Fibroblast of skin of right quadriceps (primary cell): ENCODE results near the gene ZNF740.

Experiments used
- DNase-seq: peaks from one replicate; pipeline ENCODE4 v3.0.0-alpha.2; 2013

ZNF740 gene

GRCh38 chr12:53227836-53228235 lies 47.3 kb downstream of the ZNF740 start:
- no peak for DNase-seq

- DNase-seq: no peak
Observed at GRCh38 chr12:53229454-53229853, 48.9 kb downstream of the ZNF740 start.

GRCh38 chr12:53230108-53230845 lies 49.8 kb downstream of the ZNF740 start:
- DNase-seq: no peak

DNA sequence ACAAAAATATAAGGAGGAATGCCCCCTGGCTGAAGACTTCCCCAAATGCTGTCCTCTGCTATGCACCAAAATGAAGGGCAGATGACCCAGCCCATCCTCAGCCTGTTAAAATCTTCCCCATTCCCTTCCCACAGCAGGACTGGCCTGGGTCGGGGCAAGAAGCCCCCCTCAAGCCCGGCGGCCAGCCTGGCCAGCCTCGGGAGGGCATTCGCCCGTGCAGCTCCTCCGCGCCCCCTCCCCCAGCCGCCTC lies 51.1 kb downstream of the ZNF740 start:
- no peak for DNase-seq

- DNase-seq: peak; percentile 73
Observed at GRCh38 chr12:53231921-53232645, 51.6 kb downstream of the ZNF740 start, which contains the start of gene RARG. Gene RARG, minus strand, starts transcription at chr12:53232209. Its CDS starts 4,664 bp downstream, at chr12:53227545.

DNA sequence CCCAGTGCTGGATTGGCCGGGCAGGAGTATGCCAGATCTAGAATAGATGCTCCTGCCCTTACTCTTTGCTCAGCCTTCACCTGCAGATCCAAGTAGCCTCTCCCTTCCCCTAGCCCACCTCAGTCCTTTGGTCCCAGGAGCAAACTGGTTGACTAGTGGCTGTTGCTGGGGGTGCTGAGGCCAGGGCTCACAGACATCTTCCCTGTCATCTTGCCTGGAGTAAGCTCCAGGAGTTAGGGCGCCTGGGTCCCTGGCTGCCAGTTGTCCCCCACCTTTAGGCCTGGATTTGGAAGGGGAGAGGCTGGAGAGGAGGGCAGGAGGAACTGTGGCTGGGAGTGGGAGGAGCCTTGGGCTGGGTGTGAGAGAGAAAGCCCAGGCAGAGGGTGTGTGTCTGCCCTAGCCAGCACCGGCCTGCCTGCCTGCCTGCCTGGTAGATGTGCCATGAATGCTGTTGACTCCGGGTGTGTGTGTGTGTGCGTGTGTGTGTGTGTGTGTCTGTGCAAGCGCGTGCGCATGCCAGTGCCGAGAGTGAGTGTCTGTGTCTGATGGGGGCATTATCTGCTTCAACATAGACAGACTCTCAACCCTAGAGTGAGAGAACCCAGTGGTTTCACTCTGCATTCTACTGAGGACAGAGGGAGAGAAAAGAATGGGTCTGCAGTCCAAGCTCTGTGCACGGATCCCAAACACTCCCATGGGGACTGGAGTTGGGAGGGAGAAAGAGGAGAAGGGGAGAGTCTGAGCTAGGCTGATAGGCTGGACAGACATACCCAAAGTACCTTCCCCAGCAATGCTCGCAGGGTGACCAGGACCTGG lies 52.3 kb downstream of the ZNF740 start:
- DNase-seq: peak; percentile 40

- peak; percentile 35 for DNase-seq
Observed at GRCh38 chr12:53233671-53234121, 53.2 kb downstream of the ZNF740 start.

- no peak for DNase-seq
Observed at GRCh38 chr12:53234271-53234914, 53.9 kb downstream of the ZNF740 start.

DNA sequence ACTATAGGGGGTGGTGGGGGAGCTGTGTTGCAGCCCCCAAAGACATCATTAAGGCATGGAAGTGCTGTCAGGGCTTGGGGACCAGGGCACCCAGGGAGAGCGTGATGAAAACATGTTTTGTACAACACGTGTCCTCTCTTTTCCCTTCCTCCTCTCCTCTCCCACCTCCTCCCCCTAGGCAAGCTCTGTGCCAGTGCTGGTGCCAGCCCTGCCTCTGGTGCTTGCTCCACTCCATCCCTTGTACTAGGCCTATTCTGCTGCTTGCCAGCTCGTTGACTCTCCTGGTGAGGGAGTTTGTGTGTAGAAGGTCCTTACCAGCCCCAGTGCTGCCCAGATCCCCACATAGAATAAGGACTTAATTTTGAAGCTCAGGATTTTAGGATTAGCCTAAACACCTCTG lies 54.6 kb downstream of the ZNF740 start:
- DNase-seq: no peak

GRCh38 chr12:53235742-53236442 lies 55.4 kb downstream of the ZNF740 start:
- DNase-seq: no peak

DNA sequence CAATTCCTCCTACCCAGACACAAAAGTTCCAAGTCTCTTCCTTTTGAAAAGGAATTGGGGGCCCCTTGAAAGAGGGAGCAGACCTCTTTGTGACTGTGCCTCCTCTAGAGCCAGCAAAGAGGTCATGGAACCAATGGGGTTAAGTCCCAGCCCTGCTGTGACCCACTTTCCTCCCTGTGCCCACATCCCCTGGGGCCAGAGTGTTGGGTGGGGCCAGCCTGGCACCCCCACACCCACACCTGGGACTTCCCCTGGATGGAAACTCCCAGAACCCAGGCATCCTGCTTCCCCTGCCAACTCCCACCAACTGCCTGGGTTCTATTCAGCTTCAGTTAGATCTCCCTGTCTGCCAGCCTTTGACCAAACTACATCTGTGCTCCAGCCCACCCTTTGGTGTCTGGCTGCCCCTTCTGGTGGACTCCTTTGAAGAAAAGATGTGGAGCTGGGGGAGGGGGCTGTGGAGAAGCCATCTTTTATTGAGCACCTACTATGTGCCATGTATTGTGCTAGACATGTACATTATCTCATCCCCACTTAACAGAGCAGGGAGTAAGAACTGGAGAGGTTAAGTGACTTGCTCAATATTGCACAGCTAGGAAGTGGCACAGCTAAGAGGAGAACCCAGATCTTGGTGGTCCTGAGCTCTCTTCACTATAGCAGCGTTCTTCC lies 56.1 kb downstream of the ZNF740 start:
- no peak for DNase-seq

- no peak for DNase-seq
Observed at GRCh38 chr12:53239643-53240258, 59.2 kb downstream of the ZNF740 start.

DNA sequence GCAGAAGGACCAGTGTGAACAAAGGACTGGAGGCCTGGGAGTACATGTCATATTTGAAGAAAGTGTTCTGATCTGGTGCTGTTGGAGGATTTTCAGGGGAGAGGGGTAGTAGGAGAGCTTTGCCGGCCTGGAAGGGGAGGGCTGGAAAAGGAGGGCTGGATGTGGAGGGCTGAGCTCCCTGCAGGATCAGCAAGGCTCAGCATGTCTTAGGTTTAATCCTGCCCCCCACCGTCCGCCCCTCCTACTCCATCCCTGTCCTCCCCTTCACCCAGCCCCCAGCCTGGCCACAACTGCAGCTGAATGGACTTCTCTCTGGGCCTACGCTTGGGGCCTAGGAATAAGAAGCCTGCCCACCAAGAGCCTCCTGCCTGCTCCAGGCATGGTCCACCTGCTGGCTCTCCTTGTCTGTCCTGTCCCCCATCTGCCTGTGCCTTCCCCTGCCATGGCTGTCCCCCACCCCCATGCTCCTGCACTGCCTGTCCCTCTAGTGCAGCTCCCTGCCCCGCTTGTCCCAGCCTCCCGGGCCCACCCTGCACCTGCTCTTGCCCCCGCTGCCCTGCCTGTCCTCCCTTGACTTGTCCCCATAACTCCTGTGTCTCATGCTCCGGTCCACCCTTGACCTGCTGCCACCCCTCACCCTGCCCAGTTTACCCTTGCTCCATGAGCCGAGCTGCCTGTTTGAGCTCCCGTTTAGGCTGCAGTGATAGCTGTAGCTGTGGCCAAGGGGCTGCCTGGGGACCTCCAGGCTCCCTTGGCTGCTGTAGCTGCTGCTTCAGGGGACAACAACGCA lies 61.3 kb downstream of the ZNF740 start:
- no peak for DNase-seq

DNA sequence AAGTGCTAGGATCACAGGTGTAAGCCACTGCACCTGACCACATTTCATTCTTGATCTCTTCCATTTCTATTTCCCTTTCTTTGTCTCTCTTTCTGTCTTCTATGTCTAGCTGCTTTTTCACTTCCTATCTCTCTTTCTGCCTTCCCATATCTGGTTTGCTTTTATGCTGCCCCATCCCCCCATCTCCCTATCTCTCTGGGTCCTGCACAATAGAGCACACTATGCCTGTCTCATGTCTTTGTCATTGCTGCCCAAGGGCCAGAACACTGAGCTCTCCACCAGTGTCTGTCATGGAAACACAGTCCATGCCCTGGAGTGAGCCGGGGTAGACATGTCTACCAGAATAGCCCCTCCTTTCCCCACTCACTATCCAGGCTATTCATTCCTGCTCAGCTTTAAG lies 63.8 kb downstream of the ZNF740 start:
- DNase-seq: no peak
